GM12892 (cell line): ENCODE results near the gene SLC27A6.

Source experiments
- POLR2A ChIP-seq: IDR thresholded peaks from 2 replicates; pipeline ENCODE4 v1.6.1; 2011; ENCODE audit warnings: low read depth, low read length, control low read depth
- POLR2AphosphoS5 ChIP-seq: IDR thresholded peaks from 2 replicates; pipeline ENCODE4 v1.6.1; 2011; ENCODE audit warnings: low read depth, low read length, control low read depth
- TAF1 ChIP-seq: IDR thresholded peaks from 2 replicates; pipeline ENCODE4 v1.6.1; 2011; ENCODE audit warnings: low read depth, mild to moderate bottlenecking, control low read depth, low read length, borderline replicate concordance

DNA sequence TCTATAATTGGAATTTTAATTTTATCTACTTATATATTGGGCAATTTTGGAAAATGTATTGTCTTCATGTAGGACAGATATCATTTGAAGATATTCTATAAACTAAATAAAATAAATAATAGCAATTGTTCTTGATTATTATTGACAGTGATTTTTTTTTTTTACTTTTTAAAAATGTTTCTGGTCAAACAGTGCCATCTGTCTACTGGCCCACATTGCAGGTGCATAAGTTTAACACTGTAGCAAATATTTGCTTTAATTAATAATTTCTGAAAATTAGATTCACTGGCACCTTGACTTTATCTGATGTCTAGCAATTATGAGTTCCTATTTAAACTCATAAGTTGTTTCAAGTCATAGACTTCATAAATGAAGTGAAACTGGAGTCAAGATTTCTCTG, 88.2 kb downstream of the SLC27A6 start:
- no peak for TF ChIP-seq POLR2A
- no peak for TF ChIP-seq TAF1
- no peak for TF ChIP-seq POLR2AphosphoS5
